CD4-positive, alpha-beta T cell treated with Interleukin-17A for 4 hours (primary cell): ENCODE measurements around the gene ZFYVE9.
"Not testable (repeated sequence)": the region's sequence is repeated elsewhere in the genome, so short reads cannot be mapped to it uniquely, and the experiment has no call there.

ENCODE experiments used
- DNase-seq: peaks from one replicate; pipeline ENCODE4 v3.0.0-alpha.2; 2020; ENCODE audit warnings: mixed read lengths

ZFYVE9 gene

GRCh38 chr1:52191395-52191965, 49.6 kb downstream of the ZFYVE9 start:
- DNase-seq: no peak

- DNase-seq: no peak
Measured at GRCh38 chr1:52192024-52192423, 50.1 kb downstream of the ZFYVE9 start.

- no peak for DNase-seq
Measured at GRCh38 chr1:52192436-52192835, 50.5 kb downstream of the ZFYVE9 start.

GRCh38 chr1:52193985-52194384, 52.1 kb downstream of the ZFYVE9 start:
- DNase-seq: no peak

- DNase-seq: no peak
Measured at GRCh38 chr1:52195161-52195560, 53.3 kb downstream of the ZFYVE9 start.

GRCh38 chr1:52203935-52204625, 62.2 kb downstream of the ZFYVE9 start:
- DNase-seq: no peak

- no peak for DNase-seq
Measured at GRCh38 chr1:52204696-52205095, 62.8 kb downstream of the ZFYVE9 start.

GRCh38 chr1:52206686-52207085, 64.8 kb downstream of the ZFYVE9 start:
- DNase-seq: not testable (repeated sequence)

GRCh38 chr1:52209429-52209828, 67.5 kb downstream of the ZFYVE9 start:
- no peak for DNase-seq

GRCh38 chr1:52210044-52210443, 68.2 kb downstream of the ZFYVE9 start:
- DNase-seq: no peak

- DNase-seq: no peak
Measured at GRCh38 chr1:52216907-52217458, 75.1 kb downstream of the ZFYVE9 start.

GRCh38 chr1:52225174-52225573, 83.3 kb downstream of the ZFYVE9 start:
- DNase-seq: no peak

GRCh38 chr1:52229494-52229893, 87.6 kb downstream of the ZFYVE9 start:
- no peak for DNase-seq

- DNase-seq: no peak
Measured at GRCh38 chr1:52233463-52233862, 91.6 kb downstream of the ZFYVE9 start.

GRCh38 chr1:52234014-52234413, 92.1 kb downstream of the ZFYVE9 start:
- DNase-seq: no peak

- DNase-seq: no peak
Measured at GRCh38 chr1:52234708-52235107, 92.8 kb downstream of the ZFYVE9 start.

GRCh38 chr1:52235646-52236045, 93.8 kb downstream of the ZFYVE9 start:
- no peak for DNase-seq

- no peak for DNase-seq
Measured at GRCh38 chr1:52237430-52237829, 95.5 kb downstream of the ZFYVE9 start.

GRCh38 chr1:52238474-52238873, 96.6 kb downstream of the ZFYVE9 start:
- DNase-seq: no peak

- no peak for DNase-seq
Measured at GRCh38 chr1:52238887-52239707, 97.2 kb downstream of the ZFYVE9 start.

GRCh38 chr1:52239708-52240001, 97.8 kb downstream of the ZFYVE9 start:
- DNase-seq: no peak

GRCh38 chr1:52240592-52241210, 98.8 kb downstream of the ZFYVE9 start:
- no peak for DNase-seq

- DNase-seq: no peak
Measured at GRCh38 chr1:52243221-52243987, 101.5 kb downstream of the ZFYVE9 start.
